ENCODE results near the gene C1orf94. TPM values are rescaled to one million over a fixed set of nuclear protein-coding genes. Genes with fewer than 3 reads are reported as not detected.

C1orf94 gene, protein sequence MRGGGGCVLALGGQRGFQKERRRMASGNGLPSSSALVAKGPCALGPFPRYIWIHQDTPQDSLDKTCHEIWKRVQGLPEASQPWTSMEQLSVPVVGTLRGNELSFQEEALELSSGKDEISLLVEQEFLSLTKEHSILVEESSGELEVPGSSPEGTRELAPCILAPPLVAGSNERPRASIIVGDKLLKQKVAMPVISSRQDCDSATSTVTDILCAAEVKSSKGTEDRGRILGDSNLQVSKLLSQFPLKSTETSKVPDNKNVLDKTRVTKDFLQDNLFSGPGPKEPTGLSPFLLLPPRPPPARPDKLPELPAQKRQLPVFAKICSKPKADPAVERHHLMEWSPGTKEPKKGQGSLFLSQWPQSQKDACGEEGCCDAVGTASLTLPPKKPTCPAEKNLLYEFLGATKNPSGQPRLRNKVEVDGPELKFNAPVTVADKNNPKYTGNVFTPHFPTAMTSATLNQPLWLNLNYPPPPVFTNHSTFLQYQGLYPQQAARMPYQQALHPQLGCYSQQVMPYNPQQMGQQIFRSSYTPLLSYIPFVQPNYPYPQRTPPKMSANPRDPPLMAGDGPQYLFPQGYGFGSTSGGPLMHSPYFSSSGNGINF
- total RNA-seq: not detected

DNA sequence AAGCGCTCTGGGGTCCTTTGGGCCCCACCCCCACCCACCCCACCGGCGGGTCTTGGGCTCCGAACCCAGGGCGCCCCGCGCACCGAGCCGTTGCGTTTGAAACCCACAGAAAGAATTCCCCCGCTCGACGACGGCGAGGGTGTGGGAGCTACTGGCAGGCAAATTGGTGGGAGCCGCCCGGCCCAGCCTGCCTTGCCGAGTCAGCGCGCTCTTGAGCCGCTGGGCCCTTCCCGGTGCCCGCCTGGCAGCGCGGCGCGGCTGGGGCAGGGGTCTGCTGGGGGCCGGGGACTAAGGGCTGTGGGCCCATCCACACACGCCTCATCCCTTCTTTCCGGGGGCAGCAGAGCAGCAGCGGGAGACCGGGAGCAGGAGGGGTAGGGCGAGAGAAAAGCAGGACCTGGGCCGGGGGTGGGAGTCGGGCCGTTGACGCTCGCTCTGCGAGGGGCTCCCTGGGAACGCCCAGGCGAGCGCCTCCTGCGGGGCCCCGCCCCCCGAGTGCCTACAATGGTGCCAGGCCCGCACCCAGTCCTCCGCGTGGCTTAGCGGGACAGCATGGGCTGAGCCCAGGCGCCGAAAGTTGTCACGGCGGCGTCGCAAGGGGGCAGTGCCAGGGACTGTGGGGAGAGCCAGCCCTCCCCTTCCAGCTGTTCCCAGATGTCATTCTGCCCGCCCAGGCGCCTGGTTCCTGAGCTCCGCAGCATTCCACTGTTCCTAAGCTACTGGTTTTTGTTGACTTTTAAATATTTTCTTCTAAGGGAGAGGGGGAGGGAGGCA lies at the start of gene C1orf94:
Gene C1orf94, plus strand, starts transcription at position 78 of the 774 bp plus-strand sequence. CDS start 883 bp downstream, outside the sequence.
- DNase-seq (no peak), ATAC-seq (no peak)
- Mint-ChIP-seq H3K4me3 (no peak within 1 kb of the TSS), H3K27me3 (peaks cover 45% of the 10 kb centered on the region), H3K4me1 (no peaks in the 10 kb centered on the region), H3K27ac (no peak within 1 kb of the TSS), H3K9me3 (ENCODE audit: low read depth) (no peaks in the 10 kb centered on the region), H3K36me3 (ENCODE audit: low read depth) (no peaks in the 10 kb centered on the region)
- CTCF ChIA-PET: interaction anchor here (0.6 kb wide), 1 partner anchor 65 kb away, joined by 3 read pairs; no protein-coding TSS in a partner anchor
- POLR2A ChIA-PET: no interaction called here
- intact Hi-C loops (cut with DNase I, micrococcal nuclease): no loop called here

DNA sequence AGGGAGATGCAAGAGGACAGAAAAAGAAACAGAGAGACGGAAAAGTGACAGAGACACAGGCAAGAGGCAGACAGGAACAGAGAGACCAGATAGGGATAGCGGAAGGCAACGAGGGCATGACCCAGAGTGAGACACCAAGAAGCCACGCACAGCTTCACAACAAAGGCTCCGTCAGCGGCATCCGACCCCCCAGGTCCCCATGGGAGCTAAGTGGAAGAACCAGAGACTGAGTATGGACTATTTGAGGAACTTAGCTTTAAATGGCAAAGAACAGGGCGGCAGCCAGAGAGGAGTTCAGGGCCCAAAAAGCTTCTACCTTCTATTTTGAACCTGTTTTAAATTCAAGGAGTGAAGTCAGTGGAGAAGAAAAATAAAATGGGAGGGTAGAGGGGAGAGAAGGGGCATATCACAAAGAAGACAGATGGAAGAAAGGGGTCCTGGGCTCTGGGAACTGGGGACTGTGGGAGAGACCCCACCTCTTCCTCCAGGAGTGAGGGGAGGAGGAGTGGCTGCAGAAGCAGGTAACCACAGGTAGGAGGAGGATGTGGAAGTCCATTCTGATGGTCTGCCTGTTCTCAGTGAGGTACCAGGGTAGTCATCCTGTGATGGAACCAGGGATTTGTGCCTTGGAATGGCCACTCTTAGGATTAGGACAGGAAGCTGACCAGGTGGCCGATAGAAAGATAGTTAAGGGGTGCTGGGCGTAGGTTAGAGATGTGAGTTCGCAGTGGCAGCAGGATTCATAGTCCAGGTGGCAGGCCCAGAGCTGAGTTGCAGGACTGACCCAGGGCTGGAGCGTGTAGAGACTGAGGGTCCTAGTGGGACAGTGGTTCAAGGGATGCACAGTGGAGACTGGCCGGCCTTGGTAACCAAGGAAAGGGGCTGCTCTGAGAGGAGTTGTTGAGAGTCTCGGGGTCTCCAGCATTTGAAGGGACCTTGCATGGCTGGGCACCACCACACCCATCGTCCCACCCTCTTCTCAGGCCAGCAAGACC lies 49.4 kb upstream of the C1orf94 start:
- DNase-seq: no peak
- no peak for ATAC-seq
- H3K4me3 Mint-ChIP-seq: no peak overlapping the region
- CTCF ChIA-PET: no interaction called here
- intact Hi-C loops (cut with DNase I, micrococcal nuclease): no loop called here
- no peaks in the 10 kb centered on the region for H3K36me3 Mint-ChIP-seq (ENCODE audit: low read depth)
- H3K9me3 Mint-ChIP-seq (ENCODE audit: low read depth): no peaks in the 10 kb centered on the region
- H3K27me3 Mint-ChIP-seq: peaks cover 11% of the 10 kb centered on the region
- no peak overlapping the region for H3K27ac Mint-ChIP-seq
- H3K4me1 Mint-ChIP-seq: no peaks in the 10 kb centered on the region
- POLR2A ChIA-PET: no interaction called here

DNA sequence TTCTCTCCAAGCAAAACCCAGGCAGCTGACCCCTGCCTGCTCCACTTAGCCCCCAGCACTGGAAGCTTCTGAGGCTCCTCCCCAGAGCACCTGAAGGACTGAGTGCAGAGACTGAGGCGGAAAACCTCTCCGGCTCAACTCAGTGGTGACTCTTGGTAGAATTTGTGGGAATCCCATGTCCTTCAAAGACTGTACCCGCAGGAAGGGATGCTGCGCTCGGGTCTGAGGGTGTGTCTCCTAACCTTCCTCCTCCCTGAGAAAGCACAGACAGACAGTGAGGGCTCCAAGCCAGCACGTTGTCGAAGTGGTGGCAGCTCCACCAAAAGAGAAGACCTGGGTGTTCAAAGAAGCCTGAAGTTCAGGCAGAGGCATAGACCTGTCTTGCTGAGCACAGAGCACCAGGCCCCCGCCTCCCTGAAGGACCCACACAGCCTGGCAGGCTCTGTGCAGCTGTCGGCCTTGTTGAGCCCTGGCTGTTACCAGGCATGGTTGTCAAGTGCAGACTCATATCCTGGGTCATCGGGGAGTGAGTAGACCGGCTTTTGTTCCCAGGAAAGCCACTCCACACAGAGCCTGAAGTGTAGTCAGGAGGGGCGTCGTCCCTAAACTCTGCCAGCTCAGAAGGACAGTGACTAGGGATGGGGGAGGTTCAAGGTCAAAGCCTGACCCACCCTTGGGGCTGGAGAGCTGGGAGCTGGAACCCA lies 48.4 kb upstream of the C1orf94 start:
- DNase-seq: no peak
- CTCF ChIA-PET: no interaction called here
- no peak for ATAC-seq
- H3K27me3 Mint-ChIP-seq: peaks cover 11% of the 10 kb centered on the region
- no peak overlapping the region for H3K4me3 Mint-ChIP-seq
- no peaks in the 10 kb centered on the region for H3K9me3 Mint-ChIP-seq (ENCODE audit: low read depth)
- H3K4me1 Mint-ChIP-seq: no peaks in the 10 kb centered on the region
- intact Hi-C loops (cut with DNase I, micrococcal nuclease): no loop called here
- H3K27ac Mint-ChIP-seq: no peak overlapping the region
- POLR2A ChIA-PET: no interaction called here
- no peaks in the 10 kb centered on the region for H3K36me3 Mint-ChIP-seq (ENCODE audit: low read depth)

DNA sequence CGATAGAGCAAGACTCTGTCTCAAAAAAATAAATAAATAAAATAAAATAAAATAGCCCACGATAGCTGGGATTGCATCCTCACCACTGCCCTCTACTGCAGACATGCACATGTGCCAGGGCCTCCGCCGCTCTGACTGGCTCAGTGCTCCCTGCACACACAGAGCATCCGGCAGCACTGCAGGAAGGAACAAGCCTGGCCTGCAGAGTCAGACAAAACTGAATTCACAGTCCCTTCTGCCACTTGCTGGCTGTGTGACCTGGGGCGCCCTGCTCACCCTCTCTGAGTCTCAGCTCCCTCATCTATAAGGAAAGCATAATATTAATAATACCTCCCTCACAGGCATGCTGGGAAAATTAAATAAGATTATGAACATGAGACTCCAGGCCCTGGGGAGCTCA lies 47.1 kb upstream of the C1orf94 start:
- no peak for DNase-seq
- no peak for ATAC-seq

DNA sequence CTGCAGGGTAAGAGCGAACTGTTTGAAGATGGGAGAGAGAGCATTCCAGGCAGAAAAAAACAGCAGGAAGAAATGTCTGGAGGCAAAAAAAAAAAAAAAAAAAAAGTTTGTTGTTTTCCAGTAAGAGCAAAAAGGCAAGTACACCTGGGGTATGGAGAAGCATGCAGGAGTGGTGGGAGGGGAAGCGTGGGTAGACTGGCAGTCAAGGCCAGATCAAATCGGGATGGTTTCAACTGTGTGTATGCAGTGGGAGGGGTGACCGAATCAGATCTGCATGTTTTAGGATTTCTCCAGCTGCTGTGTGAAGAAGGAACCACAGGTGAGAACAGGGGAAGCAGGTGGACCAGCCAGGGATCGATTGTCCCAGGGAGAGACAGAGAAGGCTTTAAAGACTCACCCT lies 46.4 kb upstream of the C1orf94 start:
- H3K36me3 Mint-ChIP-seq (ENCODE audit: low read depth): no peaks in the 10 kb centered on the region
- no peak overlapping the region for H3K4me3 Mint-ChIP-seq
- no peak overlapping the region for H3K27ac Mint-ChIP-seq
- no peaks in the 10 kb centered on the region for H3K9me3 Mint-ChIP-seq (ENCODE audit: low read depth)
- POLR2A ChIA-PET: no interaction called here
- intact Hi-C loops (cut with DNase I, micrococcal nuclease): no loop called here
- DNase-seq (no peak), ATAC-seq (no peak)
- CTCF ChIA-PET: no interaction called here
- peaks cover 9% of the 10 kb centered on the region for H3K27me3 Mint-ChIP-seq
- no peaks in the 10 kb centered on the region for H3K4me1 Mint-ChIP-seq

More for the DNA sequence above, 47.1 kb upstream of the C1orf94 start:
- Mint-ChIP-seq H3K27ac (no peak overlapping the region), H3K36me3 (ENCODE audit: low read depth) (no peaks in the 10 kb centered on the region), H3K27me3 (peaks cover 11% of the 10 kb centered on the region), H3K4me1 (no peaks in the 10 kb centered on the region), H3K4me3 (no peak overlapping the region), H3K9me3 (ENCODE audit: low read depth) (no peaks in the 10 kb centered on the region)
- POLR2A ChIA-PET: no interaction called here
- CTCF ChIA-PET: no interaction called here
- intact Hi-C loops (cut with DNase I, micrococcal nuclease): no loop called here

DNA sequence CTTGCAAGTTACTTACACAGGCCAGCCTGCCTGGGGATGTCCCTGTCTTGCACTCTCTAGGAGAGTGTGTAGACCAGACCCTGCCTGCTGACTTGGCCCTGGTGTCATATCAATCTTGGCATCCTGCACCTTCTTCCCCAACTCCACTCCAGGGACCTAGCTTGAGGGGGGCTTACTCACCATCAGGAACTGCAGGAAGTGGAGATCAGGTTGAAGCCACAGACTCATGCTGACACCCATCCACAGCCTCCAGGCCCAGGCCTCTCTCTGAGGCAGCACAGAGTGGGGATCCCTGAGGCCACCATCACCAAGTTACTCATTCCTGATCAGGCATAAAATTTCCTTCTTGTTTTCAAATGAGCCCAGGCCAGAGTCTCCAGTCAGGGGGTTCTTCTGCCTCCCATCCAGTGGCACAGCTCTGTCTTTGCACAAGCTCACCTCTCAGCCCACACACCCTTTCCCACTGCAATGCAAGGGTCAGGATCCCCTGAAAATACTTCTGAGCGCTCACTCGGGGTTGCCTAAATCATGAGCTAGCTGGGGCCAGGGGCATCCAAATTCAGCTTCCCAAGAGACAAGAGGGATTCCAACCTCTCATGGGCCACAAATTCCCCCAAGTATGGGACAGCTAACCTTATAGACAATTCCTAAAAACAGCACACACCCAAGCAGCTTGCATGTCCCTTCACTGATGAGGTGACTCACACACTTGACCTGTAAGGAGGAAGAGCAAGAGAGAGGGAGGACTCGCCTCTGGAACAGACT lies 45.1 kb upstream of the C1orf94 start:
- no peaks in the 10 kb centered on the region for H3K36me3 Mint-ChIP-seq (ENCODE audit: low read depth)
- CTCF ChIA-PET: no interaction called here
- ATAC-seq (no peak), DNase-seq (no peak)
- peaks cover 9% of the 10 kb centered on the region for H3K27me3 Mint-ChIP-seq
- POLR2A ChIA-PET: no interaction called here
- no peaks in the 10 kb centered on the region for H3K4me1 Mint-ChIP-seq
- no peak overlapping the region for H3K27ac Mint-ChIP-seq
- intact Hi-C loops (cut with DNase I, micrococcal nuclease): no loop called here
- no peak overlapping the region for H3K4me3 Mint-ChIP-seq
- no peaks in the 10 kb centered on the region for H3K9me3 Mint-ChIP-seq (ENCODE audit: low read depth)

DNA sequence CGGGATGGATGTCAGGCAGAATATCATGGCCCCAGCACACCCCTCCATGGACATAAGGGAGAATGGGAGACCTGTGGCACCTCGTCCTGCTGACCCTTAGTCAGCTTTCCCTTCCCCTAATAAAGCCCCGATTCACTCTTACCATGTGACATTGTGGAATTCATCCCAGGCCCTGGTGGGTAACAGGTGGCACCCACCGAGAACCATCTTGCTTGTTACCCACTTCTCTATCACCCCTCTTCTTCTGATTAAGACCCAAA lies 44.6 kb upstream of the C1orf94 start:
- ChIA-PET CTCF (interaction anchor here (0.5 kb wide), 1 partner anchor 653 kb away, joined by 3 read pairs; no protein-coding TSS in a partner anchor), POLR2A (no interaction called here)
- no peak overlapping the region for H3K27ac Mint-ChIP-seq
- H3K9me3 Mint-ChIP-seq (ENCODE audit: low read depth): no peaks in the 10 kb centered on the region
- H3K4me3 Mint-ChIP-seq: no peak overlapping the region
- no peaks in the 10 kb centered on the region for H3K36me3 Mint-ChIP-seq (ENCODE audit: low read depth)
- ATAC-seq (no peak), DNase-seq (no peak)
- peaks cover 6% of the 10 kb centered on the region for H3K27me3 Mint-ChIP-seq
- no peaks in the 10 kb centered on the region for H3K4me1 Mint-ChIP-seq
- intact Hi-C loops (cut with DNase I, micrococcal nuclease): no loop called here

DNA sequence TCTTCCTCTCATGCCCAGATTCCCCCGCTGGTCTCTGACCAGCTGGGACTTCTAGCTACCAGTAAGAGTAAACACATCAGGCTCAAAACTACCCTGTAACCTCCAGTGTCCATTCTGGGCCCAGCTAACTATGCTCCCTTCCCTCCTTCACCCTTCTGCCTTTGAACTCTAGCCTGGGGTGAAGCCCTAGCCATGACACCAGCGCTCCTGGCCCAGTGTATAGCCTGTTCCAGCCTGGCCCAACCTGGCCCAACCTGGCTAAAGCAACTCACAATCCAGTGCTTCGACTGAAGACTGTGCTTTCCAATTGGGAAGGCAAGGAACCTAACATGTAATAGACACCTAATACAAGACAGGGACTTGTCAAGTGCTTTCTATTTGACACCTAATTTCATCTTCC lies 39.3 kb upstream of the C1orf94 start:
- POLR2A ChIA-PET: no interaction called here
- H3K36me3 Mint-ChIP-seq (ENCODE audit: low read depth): no peaks in the 10 kb centered on the region
- no peak overlapping the region for H3K27ac Mint-ChIP-seq
- H3K9me3 Mint-ChIP-seq (ENCODE audit: low read depth): no peaks in the 10 kb centered on the region
- intact Hi-C loops (cut with DNase I, micrococcal nuclease): no loop called here
- DNase-seq (no peak), ATAC-seq (no peak)
- CTCF ChIA-PET: no interaction called here
- no peaks in the 10 kb centered on the region for H3K4me1 Mint-ChIP-seq
- no peak overlapping the region for H3K4me3 Mint-ChIP-seq
- peaks cover 7% of the 10 kb centered on the region for H3K27me3 Mint-ChIP-seq

DNA sequence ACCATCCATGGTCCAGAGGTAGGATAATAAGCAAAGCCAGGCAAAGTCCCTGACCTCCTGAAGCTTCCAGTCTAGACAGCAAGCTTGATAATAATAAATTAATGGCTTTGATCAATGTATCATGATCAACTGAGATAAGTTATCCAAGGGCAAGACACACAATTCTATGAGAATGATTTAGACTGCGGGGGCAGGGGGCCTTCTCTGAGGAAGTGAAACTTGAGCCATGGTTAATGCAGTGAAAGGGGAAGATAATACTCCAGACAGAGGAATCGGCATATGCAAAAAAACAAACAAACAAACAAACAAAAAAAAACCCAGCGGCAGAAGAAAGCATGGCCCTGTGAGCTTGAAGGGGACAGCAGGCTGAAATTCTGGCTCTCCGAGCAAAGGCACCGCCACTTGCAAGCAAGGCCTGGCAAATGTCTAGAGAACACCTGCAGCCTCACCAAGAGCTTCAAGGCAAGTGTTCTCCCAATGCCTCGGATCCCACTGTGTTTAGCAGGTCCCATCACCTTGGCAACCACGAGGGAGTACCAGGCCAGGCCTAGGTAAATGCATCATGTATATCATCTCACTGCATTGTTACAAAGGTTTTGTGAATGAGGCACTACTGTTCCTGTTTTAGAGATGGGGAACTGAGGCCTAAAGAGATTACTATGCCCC lies 36.6 kb upstream of the C1orf94 start:
- H3K36me3 Mint-ChIP-seq (ENCODE audit: low read depth): no peaks in the 10 kb centered on the region
- intact Hi-C loops (cut with DNase I, micrococcal nuclease): no loop called here
- H3K4me3 Mint-ChIP-seq: no peak overlapping the region
- H3K27me3 Mint-ChIP-seq: peaks cover 8% of the 10 kb centered on the region
- ATAC-seq (no peak), DNase-seq (no peak)
- CTCF ChIA-PET: no interaction called here
- POLR2A ChIA-PET: no interaction called here
- H3K9me3 Mint-ChIP-seq (ENCODE audit: low read depth): no peaks in the 10 kb centered on the region
- H3K4me1 Mint-ChIP-seq: no peaks in the 10 kb centered on the region
- no peak overlapping the region for H3K27ac Mint-ChIP-seq

DNA sequence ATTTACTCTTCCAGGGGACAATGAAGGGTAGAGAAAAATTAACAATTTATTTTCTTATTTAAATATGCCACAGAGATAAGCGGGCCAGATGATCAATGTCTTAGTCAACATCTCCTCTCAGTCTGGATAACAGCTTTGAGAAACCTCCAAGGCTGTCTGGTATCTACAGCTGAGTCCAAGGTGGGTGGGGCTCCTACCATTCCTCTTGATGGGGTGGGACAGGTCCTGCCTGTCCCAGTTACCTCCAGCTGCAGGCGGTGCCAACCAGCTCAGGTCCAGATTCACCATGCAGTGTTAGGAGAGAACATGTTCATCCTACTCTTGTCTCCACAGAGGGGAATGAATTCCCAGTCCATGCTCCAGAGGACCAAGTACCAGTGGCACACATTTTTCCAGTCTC lies 32.7 kb upstream of the C1orf94 start:
- no peaks in the 10 kb centered on the region for H3K36me3 Mint-ChIP-seq (ENCODE audit: low read depth)
- H3K27ac Mint-ChIP-seq: no peak overlapping the region
- no peaks in the 10 kb centered on the region for H3K4me1 Mint-ChIP-seq
- ATAC-seq (no peak), DNase-seq (no peak)
- intact Hi-C loops (cut with DNase I, micrococcal nuclease): no loop called here
- no peak overlapping the region for H3K4me3 Mint-ChIP-seq
- ChIA-PET CTCF (no interaction called here), POLR2A (no interaction called here)
- peaks cover 12% of the 10 kb centered on the region for H3K27me3 Mint-ChIP-seq
- no peaks in the 10 kb centered on the region for H3K9me3 Mint-ChIP-seq (ENCODE audit: low read depth)

Data from activated CD4-positive, alpha-beta T cell treated with anti-CD3 and anti-CD28 coated beads for 36 hours (primary cell).